ENCODE results near the gene SH3PXD2A. TPM values are rescaled to one million over a fixed set of nuclear protein-coding genes. Genes with fewer than 3 reads are reported as not detected.

SH3PXD2A gene
- total RNA-seq, 1 donor from 2014 or later = 56.2 TPM

DNA sequence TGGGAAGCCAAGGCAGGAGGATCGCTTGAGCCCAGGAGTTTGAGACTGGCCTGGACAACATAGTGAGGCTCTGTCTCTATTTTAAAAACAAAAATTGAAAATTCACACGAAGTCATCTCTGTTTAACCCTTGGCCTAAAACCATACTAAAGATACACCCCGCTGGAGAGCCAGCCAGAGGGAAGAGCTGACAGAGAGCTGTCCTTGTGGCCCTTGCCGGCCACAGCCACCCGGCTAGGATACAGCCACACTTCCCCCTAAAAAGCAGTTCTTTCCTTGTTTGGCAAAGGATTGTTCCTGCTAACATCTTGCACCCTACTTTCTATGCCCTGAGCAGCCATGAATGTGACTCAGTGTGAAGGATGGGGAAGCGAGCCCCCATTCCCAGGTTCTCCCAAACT is 49.6 kb downstream of the SH3PXD2A start:
- Histone ChIP-seq H3K9me3 (no peaks in the 10 kb centered on the region), H3K4me3 (no peak overlapping the region), H3K27me3 (no peaks in the 10 kb centered on the region), H3K27ac (no peak overlapping the region), H3K4me1 (peaks cover 6% of the 10 kb centered on the region), H3K36me3 (no peaks in the 10 kb centered on the region)
- no peak for TF ChIP-seq POLR2A (IDR thresholded peaks at IDR 0.05)
- TF ChIP-seq, protein P1, sequence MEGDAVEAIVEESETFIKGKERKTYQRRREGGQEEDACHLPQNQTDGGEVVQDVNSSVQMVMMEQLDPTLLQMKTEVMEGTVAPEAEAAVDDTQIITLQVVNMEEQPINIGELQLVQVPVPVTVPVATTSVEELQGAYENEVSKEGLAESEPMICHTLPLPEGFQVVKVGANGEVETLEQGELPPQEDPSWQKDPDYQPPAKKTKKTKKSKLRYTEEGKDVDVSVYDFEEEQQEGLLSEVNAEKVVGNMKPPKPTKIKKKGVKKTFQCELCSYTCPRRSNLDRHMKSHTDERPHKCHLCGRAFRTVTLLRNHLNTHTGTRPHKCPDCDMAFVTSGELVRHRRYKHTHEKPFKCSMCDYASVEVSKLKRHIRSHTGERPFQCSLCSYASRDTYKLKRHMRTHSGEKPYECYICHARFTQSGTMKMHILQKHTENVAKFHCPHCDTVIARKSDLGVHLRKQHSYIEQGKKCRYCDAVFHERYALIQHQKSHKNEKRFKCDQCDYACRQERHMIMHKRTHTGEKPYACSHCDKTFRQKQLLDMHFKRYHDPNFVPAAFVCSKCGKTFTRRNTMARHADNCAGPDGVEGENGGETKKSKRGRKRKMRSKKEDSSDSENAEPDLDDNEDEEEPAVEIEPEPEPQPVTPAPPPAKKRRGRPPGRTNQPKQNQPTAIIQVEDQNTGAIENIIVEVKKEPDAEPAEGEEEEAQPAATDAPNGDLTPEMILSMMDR (IDR thresholded peaks at IDR 0.05) = no peak
- TF ChIP-seq POLR2AphosphoS5 (IDR thresholded peaks at IDR 0.05; ENCODE audit: insufficient read depth in 1 of 2, low read depth in 1 of 2) = no peak
- no peak for DNase-seq (ENCODE audit: extremely low spot score in 2 of 2)
- intact Hi-C loops (cut with DNase I) = no loop called here

GRCh38 chr10:103804871-103805270 is 50.5 kb downstream of the SH3PXD2A start:
- Histone ChIP-seq H3K36me3 (no peaks in the 10 kb centered on the region), H3K4me3 (no peak overlapping the region), H3K27me3 (no peaks in the 10 kb centered on the region), H3K4me1 (peaks cover 6% of the 10 kb centered on the region), H3K27ac (no peak overlapping the region), H3K9me3 (no peaks in the 10 kb centered on the region)
- intact Hi-C loops (cut with DNase I) = no loop called here
- TF ChIP-seq, protein P1 (IDR thresholded peaks at IDR 0.05) = no peak
- no peak for TF ChIP-seq POLR2A (IDR thresholded peaks at IDR 0.05)
- TF ChIP-seq POLR2AphosphoS5 (IDR thresholded peaks at IDR 0.05; ENCODE audit: insufficient read depth in 1 of 2, low read depth in 1 of 2) = no peak
- no peak for DNase-seq (ENCODE audit: extremely low spot score in 2 of 2)

- Histone ChIP-seq H3K27me3 (no peaks in the 10 kb centered on the region), H3K4me1 (peaks cover 5% of the 10 kb centered on the region), H3K9me3 (no peaks in the 10 kb centered on the region), H3K4me3 (no peak overlapping the region), H3K27ac (no peak overlapping the region), H3K36me3 (no peaks in the 10 kb centered on the region)
- TF ChIP-seq POLR2A (IDR thresholded peaks at IDR 0.05) = no peak
- TF ChIP-seq POLR2AphosphoS5 (IDR thresholded peaks at IDR 0.05; ENCODE audit: insufficient read depth in 1 of 2, low read depth in 1 of 2) = no peak
- TF ChIP-seq, protein P1 (IDR thresholded peaks at IDR 0.05) = no peak
- no peak for DNase-seq (ENCODE audit: extremely low spot score in 2 of 2)
- intact Hi-C loops (cut with DNase I) = no loop called here
These were observed 51.4 kb downstream of the SH3PXD2A start for GRCh38 chr10:103803941-103804340.

GRCh38 chr10:103802637-103803353 is 52.6 kb downstream of the SH3PXD2A start:
- Histone ChIP-seq H3K4me1 (no peaks in the 10 kb centered on the region), H3K9me3 (no peaks in the 10 kb centered on the region), H3K27me3 (no peaks in the 10 kb centered on the region), H3K36me3 (peaks cover 0 to 3% of the 10 kb centered on the region in 2 donors), H3K27ac (no peak overlapping the region), H3K4me3 (no peak overlapping the region)
- intact Hi-C loops (cut with DNase I) = no loop called here
- TF ChIP-seq POLR2AphosphoS5 (IDR thresholded peaks at IDR 0.05; ENCODE audit: insufficient read depth in 1 of 2, low read depth in 1 of 2) (no peak), POLR2A (IDR thresholded peaks at IDR 0.05) (no peak)
- TF ChIP-seq, protein P1 (IDR thresholded peaks at IDR 0.05) = no peak
- DNase-seq (ENCODE audit: extremely low spot score in 2 of 2) = no peak

- H3K9me3 ChIP-seq = no peaks in the 10 kb centered on the region
- intact Hi-C loops (cut with DNase I) = no loop called here
- no peak overlapping the region for H3K4me3 ChIP-seq
- no peaks in the 10 kb centered on the region for H3K4me1 ChIP-seq
- no peaks in the 10 kb centered on the region for H3K27me3 ChIP-seq
- H3K36me3 ChIP-seq = peaks cover 0 to 6% of the 10 kb centered on the region in 2 donors
- no peak for DNase-seq (ENCODE audit: extremely low spot score in 2 of 2)
- H3K27ac ChIP-seq = no peak overlapping the region
- no peak for TF ChIP-seq POLR2AphosphoS5 (IDR thresholded peaks at IDR 0.05; ENCODE audit: insufficient read depth in 1 of 2, low read depth in 1 of 2)
- TF ChIP-seq, protein P1 (IDR thresholded peaks at IDR 0.05) = no peak
- no peak for TF ChIP-seq POLR2A (IDR thresholded peaks at IDR 0.05)
These were observed 53.3 kb downstream of the SH3PXD2A start for GRCh38 chr10:103802081-103802480.
